ENCODE results near the gene MTHFD1L.

Gene MTHFD1L

GRCh38 chr6:150898399-150899170 is 33.1 kb downstream of the MTHFD1L start:
- no peak for DNase-seq (ENCODE audit: low read depth)

GRCh38 chr6:150899231-150899630 is 33.7 kb downstream of the MTHFD1L start:
- no peak for DNase-seq (ENCODE audit: low read depth)

- no peak for DNase-seq (ENCODE audit: low read depth)
These were observed 34.5 kb downstream of the MTHFD1L start for GRCh38 chr6:150900049-150900448.

- DNase-seq (ENCODE audit: low read depth) = no peak
These were observed 36.8 kb downstream of the MTHFD1L start for GRCh38 chr6:150902142-150902776.

GRCh38 chr6:150905769-150906168 is 40.3 kb downstream of the MTHFD1L start:
- DNase-seq (ENCODE audit: low read depth) = no peak

- no peak for DNase-seq (ENCODE audit: low read depth)
These were observed 41.3 kb downstream of the MTHFD1L start for GRCh38 chr6:150906641-150907326.

- no peak for DNase-seq (ENCODE audit: low read depth)
These were observed 41.9 kb downstream of the MTHFD1L start for GRCh38 chr6:150907383-150907782.

- no peak for DNase-seq (ENCODE audit: low read depth)
These were observed 43.4 kb downstream of the MTHFD1L start for GRCh38 chr6:150908901-150909300.

GRCh38 chr6:150910561-150910960 is 45.1 kb downstream of the MTHFD1L start:
- no peak for DNase-seq (ENCODE audit: low read depth)

- DNase-seq (ENCODE audit: low read depth) = no peak
These were observed 48.9 kb downstream of the MTHFD1L start for GRCh38 chr6:150914372-150914771.

GRCh38 chr6:150915131-150915879 is 49.8 kb downstream of the MTHFD1L start:
- DNase-seq (ENCODE audit: low read depth) = no peak

- no peak for DNase-seq (ENCODE audit: low read depth)
These were observed 50.4 kb downstream of the MTHFD1L start for GRCh38 chr6:150915880-150916265.

- no peak for DNase-seq (ENCODE audit: low read depth)
These were observed 54.4 kb downstream of the MTHFD1L start for GRCh38 chr6:150919938-150920337.

GRCh38 chr6:150922137-150922536 is 56.6 kb downstream of the MTHFD1L start:
- DNase-seq (ENCODE audit: low read depth) = no peak

GRCh38 chr6:150924808-150925589 is 59.5 kb downstream of the MTHFD1L start:
- DNase-seq (ENCODE audit: low read depth) = no peak

GRCh38 chr6:150925590-150925928 is 60.1 kb downstream of the MTHFD1L start:
- DNase-seq (ENCODE audit: low read depth) = no peak

GRCh38 chr6:150925976-150926375 is 60.5 kb downstream of the MTHFD1L start:
- no peak for DNase-seq (ENCODE audit: low read depth)

GRCh38 chr6:150928882-150929281 is 63.4 kb downstream of the MTHFD1L start:
- no peak for DNase-seq (ENCODE audit: low read depth)

- DNase-seq (ENCODE audit: low read depth) = no peak
These were observed 63.9 kb downstream of the MTHFD1L start for GRCh38 chr6:150929416-150929815.

- no peak for DNase-seq (ENCODE audit: low read depth)
These were observed 65.3 kb downstream of the MTHFD1L start for GRCh38 chr6:150930841-150931240.

GRCh38 chr6:150931405-150931804 is 65.9 kb downstream of the MTHFD1L start:
- no peak for DNase-seq (ENCODE audit: low read depth)

- no peak for DNase-seq (ENCODE audit: low read depth)
These were observed 67.5 kb downstream of the MTHFD1L start for GRCh38 chr6:150932996-150933395.
